Keratinocyte (primary cell): ENCODE measurements around the gene BICD2. TPM values are rescaled to one million over a fixed set of nuclear protein-coding genes. Genes with fewer than 3 reads are reported as not detected.

Source experiments
- DNase-seq: peaks from one replicate; pipeline ENCODE4 v3.0.0-alpha.2; 2011; ENCODE audit warnings: low read depth, missing footprints, low spot score
- FAIRE-seq: peaks from 2 replicates; lab custom pipeline; 2011; peaks lifted over from hg19 to GRCh38; lab: Jason Lieb, UNC
- H2AFZ ChIP-seq: 2 replicates; pipeline ENCODE4 v1.6.0; 2012; ENCODE audit warnings: low read length, control low read depth, inconsistent platforms; ENCODE audit not compliant: control insufficient read depth
- H3K27ac ChIP-seq: 2 replicates; pipeline ENCODE4 v1.5.1; 2011; ENCODE audit warnings: low read length; ENCODE audit not compliant: control insufficient read depth, insufficient read depth
- H3K27me3 ChIP-seq: 3 replicates; pipeline ENCODE4 v1.6.0; 2011; ENCODE audit warnings: low read length; ENCODE audit not compliant: control insufficient read depth, insufficient read depth; ENCODE audit errors: extremely low read depth
- H3K36me3 ChIP-seq, 2 experiments: 2 replicates in 1 of 2; 3 replicates in 1 of 2; pipeline ENCODE4 v1.5.1; 2011; ENCODE audit warnings: low read length in 2 of 2, mild to moderate bottlenecking in 1 of 2; ENCODE audit not compliant: control insufficient read depth in 2 of 2, insufficient read depth in 2 of 2; ENCODE audit errors: extremely low read depth in 1 of 2
- H3K4me1 ChIP-seq: 3 replicates; pipeline ENCODE4 v1.5.1; 2011; ENCODE audit warnings: low read length; ENCODE audit not compliant: control insufficient read depth, insufficient read depth; ENCODE audit errors: extremely low read depth
- H3K4me2 ChIP-seq: 3 replicates; pipeline ENCODE4 v1.6.0; 2011; ENCODE audit warnings: low read depth, low read length; ENCODE audit not compliant: control insufficient read depth, insufficient read depth; ENCODE audit errors: extremely low read depth
- H3K4me3 ChIP-seq, 3 experiments: fragments of 200-600 bp in 1 of 3; sonication (generic) in 1 of 3; 2 replicates in 2 of 3; 3 replicates in 1 of 3; pipeline ENCODE4 v1.5.1; 2011 to 2016; ENCODE audit warnings: low read length in 3 of 3, mild to moderate bottlenecking in 3 of 3, control low read depth in 2 of 3, inconsistent platforms in 1 of 3, low read depth in 1 of 3, mixed read lengths in 1 of 3, mixed run types in 1 of 3, moderate library complexity in 1 of 3; ENCODE audit not compliant: control insufficient read depth in 2 of 3, insufficient read depth in 2 of 3; ENCODE audit errors: extremely low read depth in 1 of 3
- H3K79me2 ChIP-seq: 2 replicates; pipeline ENCODE4 v1.6.0; 2012; ENCODE audit warnings: low read length; ENCODE audit not compliant: control insufficient read depth, insufficient read depth
- H3K9ac ChIP-seq: 3 replicates; pipeline ENCODE4 v1.6.0; 2011; ENCODE audit warnings: low read length; ENCODE audit not compliant: control insufficient read depth, insufficient read depth; ENCODE audit errors: extremely low read depth
- H3K9me1 ChIP-seq: 3 replicates; pipeline ENCODE4 v1.6.0; 2011; ENCODE audit warnings: low read length; ENCODE audit not compliant: control insufficient read depth, insufficient read depth; ENCODE audit errors: extremely low read depth
- H3K9me3 ChIP-seq: 2 replicates; pipeline ENCODE4 v1.5.1; 2012; ENCODE audit warnings: low read depth, low read length; ENCODE audit not compliant: control insufficient read depth
- H4K20me1 ChIP-seq: 3 replicates; pipeline ENCODE4 v1.6.0; 2011; ENCODE audit warnings: low read length; ENCODE audit not compliant: control insufficient read depth, insufficient read depth; ENCODE audit errors: extremely low read depth
- EZH2 ChIP-seq: IDR thresholded peaks from one replicate; pipeline ENCODE4 v1.6.1; 2012; ENCODE audit warnings: inconsistent platforms, mild to moderate bottlenecking, low read length, moderate library complexity
- dilution Hi-C: fragments of 300-500 bp; cut with MboI; formaldehyde crosslinking; loops from one replicate; pipeline ENCODE4 v1.7.0; 2020; ENCODE audit warnings: low sequenced_read_pairs; ENCODE audit not compliant: extremely low pct_ligation_motif_present
- polyA plus RNA-seq, 5 experiments: library from polyadenylated mRNA; depleted of rRNA in 3 of 5; stranded (reverse) in 3 of 5; stranded (forward) in 1 of 5; unstranded in 1 of 5; fragments of >200 nt; gene quantifications; 1 replicate in 1 of 5; 2 replicates in 3 of 5; 3 replicates in 1 of 5; pipeline versions ENCODE4 v1.2.1 to v1.2.3, GENCODE V29; 2011 to 2012; ENCODE audit warnings: missing spikeins in 2 of 5, low read depth in 1 of 5, low replicate concordance in 1 of 5
- TF ChIP-seq, protein P1 (sequence below), 3 experiments: IDR thresholded peaks in 1 of 3; conservative IDR thresholded peaks in 1 of 3; optimal IDR thresholded peaks in 1 of 3; 2 replicates in 2 of 3; 3 replicates in 1 of 3; pipeline versions ENCODE3 to v1.5.1; 2011; ENCODE audit warnings: low read length in 3 of 3, mild to moderate bottlenecking in 3 of 3, moderate library complexity in 2 of 3, control low read depth in 1 of 3, inconsistent platforms in 1 of 3; ENCODE audit not compliant: insufficient read depth in 2 of 3; ENCODE audit errors: extremely low read depth in 1 of 3

Gene BICD2
- polyA plus RNA-seq, 1 donor (not counting 4 experiments of a cell fraction or from before 2014, with no cell fraction given) = 41.9 TPM

DNA sequence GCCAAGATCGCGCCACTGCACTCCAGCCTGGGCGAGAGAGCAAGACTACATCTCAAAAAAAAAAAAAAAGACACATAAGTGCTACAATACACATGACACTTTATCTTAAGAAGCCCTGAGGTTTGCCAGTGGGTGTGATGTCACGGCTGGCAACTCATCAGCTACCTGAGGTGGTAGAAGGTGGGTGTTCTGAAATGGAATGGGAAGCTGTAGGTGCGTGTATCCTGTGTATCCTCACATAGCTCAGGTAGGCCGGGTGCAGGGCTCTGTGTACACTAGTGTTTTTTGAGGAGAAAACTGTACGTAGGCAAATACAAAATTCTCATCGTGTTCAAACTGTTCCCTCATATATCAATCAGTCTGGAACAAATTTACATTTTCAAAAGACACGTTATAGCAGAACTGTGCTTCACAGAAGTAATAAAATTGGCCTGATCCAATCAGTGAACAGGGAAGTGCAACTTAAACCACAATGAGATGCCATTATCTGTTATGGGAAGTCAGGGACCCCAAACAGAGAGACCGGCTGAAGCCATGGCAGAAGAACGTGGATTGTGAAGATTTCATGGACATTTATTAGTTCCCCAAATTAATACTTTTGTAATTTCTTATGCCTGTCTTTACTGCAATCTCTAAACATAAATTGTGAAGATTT is 10.4 kb downstream of the BICD2 start:
- H3K9me1 ChIP-seq = peaks cover 4% of the 10 kb centered on the region
- no peak overlapping the region for H3K4me2 ChIP-seq
- dilution Hi-C loops = no loop called here
- TF ChIP-seq, protein P1, sequence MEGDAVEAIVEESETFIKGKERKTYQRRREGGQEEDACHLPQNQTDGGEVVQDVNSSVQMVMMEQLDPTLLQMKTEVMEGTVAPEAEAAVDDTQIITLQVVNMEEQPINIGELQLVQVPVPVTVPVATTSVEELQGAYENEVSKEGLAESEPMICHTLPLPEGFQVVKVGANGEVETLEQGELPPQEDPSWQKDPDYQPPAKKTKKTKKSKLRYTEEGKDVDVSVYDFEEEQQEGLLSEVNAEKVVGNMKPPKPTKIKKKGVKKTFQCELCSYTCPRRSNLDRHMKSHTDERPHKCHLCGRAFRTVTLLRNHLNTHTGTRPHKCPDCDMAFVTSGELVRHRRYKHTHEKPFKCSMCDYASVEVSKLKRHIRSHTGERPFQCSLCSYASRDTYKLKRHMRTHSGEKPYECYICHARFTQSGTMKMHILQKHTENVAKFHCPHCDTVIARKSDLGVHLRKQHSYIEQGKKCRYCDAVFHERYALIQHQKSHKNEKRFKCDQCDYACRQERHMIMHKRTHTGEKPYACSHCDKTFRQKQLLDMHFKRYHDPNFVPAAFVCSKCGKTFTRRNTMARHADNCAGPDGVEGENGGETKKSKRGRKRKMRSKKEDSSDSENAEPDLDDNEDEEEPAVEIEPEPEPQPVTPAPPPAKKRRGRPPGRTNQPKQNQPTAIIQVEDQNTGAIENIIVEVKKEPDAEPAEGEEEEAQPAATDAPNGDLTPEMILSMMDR (optimal IDR thresholded peaks at IDR 0.05 in 1 of 3, IDR thresholded peaks at IDR 0.05 in 1 of 3, conservative IDR thresholded peaks at IDR 0.05 in 1 of 3; ENCODE audit: extremely low read depth in 1 of 3, insufficient read depth in 2 of 3, low read length in 3 of 3) = no peak
- no peak for TF ChIP-seq EZH2
- peaks cover 5% of the 10 kb centered on the region for H4K20me1 ChIP-seq
- H3K4me3 ChIP-seq = no peak overlapping the region
- peaks cover 4 to 5% of the 10 kb centered on the region in 2 experiments for H3K36me3 ChIP-seq
- H2AFZ ChIP-seq = no peak overlapping the region
- H3K9me3 ChIP-seq = peaks cover 2% of the 10 kb centered on the region
- no peak overlapping the region for H3K27ac ChIP-seq
- FAIRE-seq (no peak), DNase-seq (no peak)
- no peaks in the 10 kb centered on the region for H3K27me3 ChIP-seq
- peaks cover 90% of the 10 kb centered on the region for H3K79me2 ChIP-seq
- no peak overlapping the region for H3K9ac ChIP-seq
- peaks cover 27% of the 10 kb centered on the region for H3K4me1 ChIP-seq

DNA sequence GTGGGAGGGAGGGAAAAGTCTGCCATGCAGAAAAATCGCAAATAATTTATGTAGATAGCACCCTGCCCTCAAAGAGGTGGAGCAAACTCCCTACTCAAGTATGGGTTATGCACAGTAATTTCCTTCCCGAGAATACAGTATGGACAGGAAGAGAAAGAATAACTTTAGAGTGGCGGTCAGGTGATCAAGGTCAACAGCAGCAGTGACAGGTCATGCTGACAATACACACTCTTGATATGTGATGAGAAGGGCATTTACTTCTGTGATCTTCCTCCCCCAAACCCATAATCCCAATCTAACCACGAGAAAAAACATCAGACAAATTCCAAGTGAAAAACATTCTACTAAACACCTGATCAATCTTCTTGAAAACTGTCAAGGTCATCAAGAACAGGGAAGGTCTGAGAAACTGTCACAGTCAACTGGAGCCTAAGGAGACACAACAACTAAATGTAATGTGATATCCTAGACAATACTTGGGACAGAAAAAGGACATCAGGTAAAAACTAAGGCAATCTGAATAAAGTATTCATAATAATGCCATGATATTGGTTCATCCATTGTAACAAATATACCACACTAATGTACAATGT is 11.7 kb downstream of the BICD2 start:
- Histone ChIP-seq H3K4me3 (no peak overlapping the region), H3K9me1 (peaks cover 15% of the 10 kb centered on the region), H2AFZ (no peak overlapping the region), H3K9ac (no peak overlapping the region), H3K27ac (no peak overlapping the region), H3K79me2 (peaks cover 92% of the 10 kb centered on the region), H3K4me2 (no peak overlapping the region), H3K4me1 (peaks cover 40% of the 10 kb centered on the region), H4K20me1 (peaks cover 3% of the 10 kb centered on the region), H3K36me3 (peaks cover 4 to 5% of the 10 kb centered on the region in 2 experiments), H3K9me3 (peaks cover 2% of the 10 kb centered on the region), H3K27me3 (no peaks in the 10 kb centered on the region)
- TF ChIP-seq, protein P1 (optimal IDR thresholded peaks at IDR 0.05 in 1 of 3, IDR thresholded peaks at IDR 0.05 in 1 of 3, conservative IDR thresholded peaks at IDR 0.05 in 1 of 3; ENCODE audit: extremely low read depth in 1 of 3, insufficient read depth in 2 of 3, low read length in 3 of 3) = no peak
- no peak for TF ChIP-seq EZH2
- DNase-seq (no peak), FAIRE-seq (no peak)
- dilution Hi-C loops = no loop called here
